Natural killer cell (primary cell): ENCODE results near the gene C3orf80. TPM values are rescaled to one million over a fixed set of nuclear protein-coding genes. Genes with fewer than 3 reads are reported as not detected.

Source experiments
- ATAC-seq, 3 donors: fragments of 150-1000 bp in 2 of 3; fragments of 200-7000 bp in 1 of 3; cut with Tn5 transposase; 1 replicate in 1 of 3; 2 replicates in 2 of 3; pipeline ENCODE4 v1.10.0; 2021; ENCODE audit warnings: mild to moderate bottlenecking in 2 of 3, moderate library complexity in 2 of 3
- DNase-seq, 2 donors: peaks; one replicate each; pipeline versions ENCODE4 v3.0.0 to v3.0.0-alpha.2; 2013 to 2021; ENCODE audit warnings: mixed read lengths in 1 of 2
- H3K27ac ChIP-seq: one replicate; pipeline ENCODE4 v1.5.1; 2013; ENCODE audit warnings: mild to moderate bottlenecking, low read length
- H3K27me3 ChIP-seq: one replicate; pipeline ENCODE4 v1.6.1; 2013; ENCODE audit warnings: low read length; ENCODE audit not compliant: control insufficient read depth, insufficient read depth
- H3K36me3 ChIP-seq: one replicate; pipeline ENCODE4 v1.6.1; 2013; ENCODE audit warnings: low read length; ENCODE audit not compliant: control insufficient read depth, insufficient read depth
- H3K4me1 ChIP-seq: one replicate; pipeline ENCODE4 v1.6.1; 2013; ENCODE audit warnings: low read length; ENCODE audit not compliant: control insufficient read depth, insufficient read depth
- H3K4me3 ChIP-seq: one replicate; pipeline ENCODE4 v1.5.1; 2013; ENCODE audit warnings: low read length
- H3K9me3 ChIP-seq: one replicate; pipeline ENCODE4 v1.6.1; 2013; ENCODE audit warnings: low read length; ENCODE audit not compliant: control insufficient read depth, insufficient read depth
- H3K27ac Mint-ChIP-seq, 2 donors: one replicate each; pipeline ENCODE4 v1.8.0; 2022; ENCODE audit warnings: mild to moderate bottlenecking in 2 of 2, mixed read lengths in 2 of 2, moderate library complexity in 1 of 2
- H3K27me3 Mint-ChIP-seq, 2 donors: one replicate each; pipeline ENCODE4 v1.8.0; 2022; ENCODE audit warnings: low read depth in 2 of 2, mixed read lengths in 2 of 2
- H3K36me3 Mint-ChIP-seq: one replicate; pipeline ENCODE4 v1.8.0; 2022; ENCODE audit warnings: mixed read lengths
- H3K4me1 Mint-ChIP-seq, 2 donors: one replicate each; pipeline ENCODE4 v1.8.0; 2022; ENCODE audit warnings: mixed read lengths in 2 of 2
- H3K4me3 Mint-ChIP-seq: one replicate; pipeline ENCODE4 v1.8.0; 2022; ENCODE audit warnings: mild to moderate bottlenecking, moderate library complexity, mixed read lengths
- H3K9me3 Mint-ChIP-seq, 2 donors: one replicate each; pipeline ENCODE4 v1.8.0; 2022; ENCODE audit warnings: mixed read lengths in 2 of 2
- CTCF ChIP-seq: fragments of 200-600 bp; IDR thresholded peaks from one replicate; pipeline ENCODE4 v1.8.0; 2022; ENCODE audit warnings: antibody characterized with exemption
- WGBS: methylation state at CpG from one replicate; pipeline ENCODE4 v1.1.7; 2013; ENCODE audit warnings: missing lambda C conversion rate; ENCODE audit not compliant: insufficient coverage; 5-methylcytosine and 5-hydroxymethylcytosine counted together
- intact Hi-C: fragments of 100-400 bp; cut with micrococcal nuclease; formaldehyde crosslinking; loops from one replicate; pipeline ENCODE4 v1.14.2; 2022
- total RNA-seq, 4 donors: library from RNA; stranded (reverse); fragments of 120-200 nt in 1 of 4; gene quantifications; one replicate each; pipeline versions ENCODE4 v1.2.3 to v1.2.4, GENCODE V29; 2013 to 2022

Gene C3orf80
- total RNA-seq, 3 donors from 2014 or later (not counting 1 experiment from before 2014, with no cell fraction given), result not detected

- TF ChIP-seq CTCF, result no peak
- Histone ChIP-seq H3K36me3 (no peaks in the 10 kb centered on the region), H3K9me3 (no peaks in the 10 kb centered on the region), H3K27me3 (no peaks in the 10 kb centered on the region), H3K4me1 (no peaks in the 10 kb centered on the region), H3K4me3 (no peak overlapping the region), H3K27ac (no peak overlapping the region)
- ATAC-seq (no peak), DNase-seq (no peak)
- Mint-ChIP-seq H3K4me3 (no peak overlapping the region), H3K4me1 (no peaks in the 10 kb centered on the region), H3K9me3 (peaks cover 0 to 2% of the 10 kb centered on the region in 2 donors), H3K27ac (no peak overlapping the region), H3K36me3 (no peaks in the 10 kb centered on the region), H3K27me3 (peaks cover 2 to 10% of the 10 kb centered on the region in 2 donors)
- 41% methylated on average over 2 of the region's 3 CpGs for WGBS
- intact Hi-C loops, result no loop called here
These were observed 40.6 kb upstream of the C3orf80 start for GRCh38 chr3:160184655-160185054.

GRCh38 chr3:160185751-160186150 is 39.5 kb upstream of the C3orf80 start:
- peaks cover 0 to 2% of the 10 kb centered on the region in 2 donors for H3K9me3 Mint-ChIP-seq
- H3K4me3 ChIP-seq, result no peak overlapping the region
- TF ChIP-seq CTCF, result no peak
- no peak overlapping the region for H3K27ac ChIP-seq
- intact Hi-C loops, result no loop called here
- DNase-seq (no peak), ATAC-seq (no peak)
- no peaks in the 10 kb centered on the region for H3K4me1 ChIP-seq
- H3K27me3 ChIP-seq, result no peaks in the 10 kb centered on the region
- no peaks in the 10 kb centered on the region for H3K36me3 ChIP-seq
- no peaks in the 10 kb centered on the region for H3K36me3 Mint-ChIP-seq
- no peaks in the 10 kb centered on the region for H3K9me3 ChIP-seq
- no peak overlapping the region for H3K27ac Mint-ChIP-seq
- peaks cover 2 to 10% of the 10 kb centered on the region in 2 donors for H3K27me3 Mint-ChIP-seq
- H3K4me3 Mint-ChIP-seq, result no peak overlapping the region
- H3K4me1 Mint-ChIP-seq, result no peaks in the 10 kb centered on the region

GRCh38 chr3:160187288-160187687 is 37.9 kb upstream of the C3orf80 start:
- 54% methylated on average over 2 of the region's 2 CpGs for WGBS
- ATAC-seq (no peak), DNase-seq (no peak)
- Mint-ChIP-seq H3K4me3 (no peak overlapping the region), H3K27ac (no peak overlapping the region), H3K27me3 (peaks cover 2 to 6% of the 10 kb centered on the region in 2 donors), H3K4me1 (no peaks in the 10 kb centered on the region), H3K9me3 (peaks cover 0 to 2% of the 10 kb centered on the region in 2 donors), H3K36me3 (no peaks in the 10 kb centered on the region)
- Histone ChIP-seq H3K4me3 (no peak overlapping the region), H3K4me1 (no peaks in the 10 kb centered on the region), H3K27me3 (no peaks in the 10 kb centered on the region), H3K27ac (no peak overlapping the region), H3K9me3 (no peaks in the 10 kb centered on the region), H3K36me3 (no peaks in the 10 kb centered on the region)
- no peak for TF ChIP-seq CTCF
- intact Hi-C loops, result no loop called here

- H3K27me3 Mint-ChIP-seq, result peaks cover 0 to 2% of the 10 kb centered on the region in 2 donors
- no peaks in the 10 kb centered on the region for H3K36me3 Mint-ChIP-seq
- Histone ChIP-seq H3K36me3 (no peaks in the 10 kb centered on the region), H3K27ac (no peak overlapping the region), H3K4me3 (no peak overlapping the region), H3K9me3 (no peaks in the 10 kb centered on the region), H3K4me1 (no peaks in the 10 kb centered on the region), H3K27me3 (no peaks in the 10 kb centered on the region)
- intact Hi-C loops, result no loop called here
- H3K4me1 Mint-ChIP-seq, result no peaks in the 10 kb centered on the region
- WGBS, result 95% methylated on average over 1 of the region's 1 CpG
- H3K27ac Mint-ChIP-seq, result no peak overlapping the region
- H3K4me3 Mint-ChIP-seq, result no peak overlapping the region
- DNase-seq, result no peak
- ATAC-seq, result no peak
- TF ChIP-seq CTCF, result no peak
- peaks cover 0 to 2% of the 10 kb centered on the region in 2 donors for H3K9me3 Mint-ChIP-seq
These were observed 32.8 kb upstream of the C3orf80 start for GRCh38 chr3:160192310-160193029.
